Left ventricle myocardium inferior (tissue), 1 donor: ENCODE results near the gene TNXB. TPM values are rescaled to one million over a fixed set of nuclear protein-coding genes. Genes with fewer than 3 reads are reported as not detected.
A peak's percentile ranks its signal among the peaks of the same experiment; 100 is the strongest.

Experiments used
- DNase-seq: peaks from one replicate; pipeline ENCODE4 v3.0.0-alpha.2; 2020
- H3K27ac ChIP-seq: fragments of 200-600 bp; replicated peaks from 2 replicates; pipeline ENCODE4 v1.8.0; 2021
- H3K27me3 ChIP-seq: fragments of 200-600 bp; 2 replicates; pipeline ENCODE4 v1.8.0; 2021; ENCODE audit warnings: low read depth
- H3K36me3 ChIP-seq: fragments of 200-600 bp; 2 replicates; pipeline ENCODE4 v1.8.0; 2021
- H3K4me1 ChIP-seq: fragments of 200-600 bp; 2 replicates; pipeline ENCODE4 v1.8.0; 2021
- H3K4me3 ChIP-seq: fragments of 200-600 bp; 2 replicates; pipeline ENCODE4 v1.8.0; 2021; ENCODE audit warnings: mild to moderate bottlenecking, moderate library complexity
- H3K9me3 ChIP-seq: fragments of 200-600 bp; replicated peaks from 2 replicates; pipeline ENCODE4 v1.8.0; 2021
- CTCF ChIP-seq: fragments of 200-600 bp; IDR thresholded peaks from 2 replicates; pipeline ENCODE4 v1.8.0; 2021; ENCODE audit warnings: antibody characterized with exemption, mild to moderate bottlenecking, borderline replicate concordance
- intact Hi-C: fragments of 100-400 bp; cut with micrococcal nuclease; formaldehyde crosslinking; loops from one replicate; pipeline ENCODE4 v1.11.0; 2022
- total RNA-seq: library from RNA; stranded (reverse); fragmentation: NEBNext Ultra II Directional; extraction: Animal tissue kit (Norgen Biotek cat#: 25700); gene quantifications from one replicate; pipeline ENCODE4 v1.2.1, GENCODE V29; 2021
- donor health status: DM: no; HTN: yes; CAD: no; lungs with severe emphysema.

Gene TNXB
- total RNA-seq, 1 donor from 2014 or later, result 73.0 TPM

GRCh38 chr6:32089082-32089828 is 19.9 kb downstream of the TNXB start:
- no peak for TF ChIP-seq CTCF
- no peaks in the 10 kb centered on the region for H3K9me3 ChIP-seq
- H3K36me3 ChIP-seq, result peaks cover 34% of the 10 kb centered on the region
- H3K27me3 ChIP-seq, result peaks cover 21% of the 10 kb centered on the region
- no peak overlapping the region for H3K4me3 ChIP-seq
- H3K4me1 ChIP-seq, result peaks cover 51% of the 10 kb centered on the region
- no peak for DNase-seq
- H3K27ac ChIP-seq, result peak overlapping the region; percentile 80
- intact Hi-C loops, result no loop called here

GRCh38 chr6:32088487-32089049 is 20.6 kb downstream of the TNXB start:
- Histone ChIP-seq H3K4me3 (no peak overlapping the region), H3K36me3 (peaks cover 30% of the 10 kb centered on the region)

GRCh38 chr6:32087574-32088486 is 21.3 kb downstream of the TNXB start:
- intact Hi-C loops, result no loop called here
- H3K27me3 ChIP-seq, result peaks cover 21% of the 10 kb centered on the region
- peak overlapping the region; percentile 80 for H3K27ac ChIP-seq
- DNase-seq, result peak; percentile 85
- H3K36me3 ChIP-seq, result peaks cover 27% of the 10 kb centered on the region
- peak; percentile 77 for TF ChIP-seq CTCF
- peaks cover 42% of the 10 kb centered on the region for H3K4me1 ChIP-seq
- H3K4me3 ChIP-seq, result peak overlapping the region; percentile 52
- no peaks in the 10 kb centered on the region for H3K9me3 ChIP-seq

More at GRCh38 chr6:32088487-32089049, 20.6 kb downstream of the TNXB start:
- no peak for DNase-seq
- no peaks in the 10 kb centered on the region for H3K9me3 ChIP-seq
- no peak for TF ChIP-seq CTCF
- H3K4me1 ChIP-seq, result peaks cover 47% of the 10 kb centered on the region
- intact Hi-C loops, result no loop called here
- H3K27ac ChIP-seq, result peak overlapping the region; percentile 80
- peaks cover 21% of the 10 kb centered on the region for H3K27me3 ChIP-seq

- Histone ChIP-seq H3K36me3 (peaks cover 30% of the 10 kb centered on the region), H3K4me1 (peaks cover 42% of the 10 kb centered on the region), H3K27me3 (peaks cover 21% of the 10 kb centered on the region), H3K4me3 (peak overlapping the region; percentile 52), H3K9me3 (no peaks in the 10 kb centered on the region), H3K27ac (peak overlapping the region; percentile 80)
- no peak for TF ChIP-seq CTCF
- DNase-seq, result no peak
- intact Hi-C loops, result no loop called here
Measured at GRCh38 chr6:32086661-32087573, 22.2 kb downstream of the TNXB start.
